ENCODE data around the gene CCDC120. TPM values are rescaled to one million over a fixed set of nuclear protein-coding genes. Genes with fewer than 3 reads are reported as not detected.
A peak's percentile ranks its signal among the peaks of the same experiment; 100 is the strongest.

Gene CCDC120
- total RNA-seq, 1 donor from 2014 or later: 4.4 TPM

DNA sequence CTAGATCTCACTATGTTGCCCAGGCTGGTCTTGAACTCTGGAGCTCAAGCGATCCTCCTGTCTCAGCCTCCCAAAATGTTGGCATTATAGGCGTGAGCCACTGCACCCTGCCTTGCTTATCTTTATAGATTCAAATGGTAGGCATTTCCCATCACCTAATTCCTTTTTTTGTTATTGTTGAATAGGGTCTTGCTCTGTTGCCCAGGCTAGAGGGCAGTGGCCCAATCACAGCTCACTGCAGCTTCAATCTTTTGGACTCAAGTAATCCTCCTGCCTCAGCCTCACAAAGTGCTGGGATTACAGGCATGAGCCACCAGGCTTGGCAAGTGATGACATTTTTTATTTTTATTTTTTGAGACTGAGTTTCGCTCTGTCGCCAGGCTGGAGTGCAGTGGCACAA is 37.6 kb downstream of the CCDC120 start:
- H3K4me1 Mint-ChIP-seq (ENCODE audit: low read depth): no peaks in the 10 kb centered on the region
- DNase-seq (ENCODE audit: low spot score): no peak
- H3K4me3 Mint-ChIP-seq: no peak overlapping the region
- no peaks in the 10 kb centered on the region for H3K27me3 Mint-ChIP-seq (ENCODE audit: insufficient read depth)
- no peaks in the 10 kb centered on the region for H3K9me3 Mint-ChIP-seq
- H3K27ac Mint-ChIP-seq: no peak overlapping the region
- intact Hi-C loops (cut with micrococcal nuclease): no loop called here
- no peaks in the 10 kb centered on the region for H3K36me3 Mint-ChIP-seq (ENCODE audit: low read depth)

GRCh38 chrX:49100704-49101628 is 42.2 kb downstream of the CCDC120 start:
- intact Hi-C loops (cut with micrococcal nuclease): loop anchor here (1.0 to 5.0 kb wide), 10 partner anchors 21 to 504 kb away; partner anchors contain the start of genes GPKOW, GRIPAP1, KCND1 and PQBP1
- Mint-ChIP-seq H3K27ac (peak overlapping the region; percentile 87), H3K36me3 (ENCODE audit: low read depth) (peaks cover 2% of the 10 kb centered on the region), H3K9me3 (no peaks in the 10 kb centered on the region), H3K4me3 (peak overlapping the region; percentile 90), H3K27me3 (ENCODE audit: insufficient read depth) (no peaks in the 10 kb centered on the region), H3K4me1 (ENCODE audit: low read depth) (no peaks in the 10 kb centered on the region)
- peak; percentile 86 for DNase-seq (ENCODE audit: low spot score)

DNA sequence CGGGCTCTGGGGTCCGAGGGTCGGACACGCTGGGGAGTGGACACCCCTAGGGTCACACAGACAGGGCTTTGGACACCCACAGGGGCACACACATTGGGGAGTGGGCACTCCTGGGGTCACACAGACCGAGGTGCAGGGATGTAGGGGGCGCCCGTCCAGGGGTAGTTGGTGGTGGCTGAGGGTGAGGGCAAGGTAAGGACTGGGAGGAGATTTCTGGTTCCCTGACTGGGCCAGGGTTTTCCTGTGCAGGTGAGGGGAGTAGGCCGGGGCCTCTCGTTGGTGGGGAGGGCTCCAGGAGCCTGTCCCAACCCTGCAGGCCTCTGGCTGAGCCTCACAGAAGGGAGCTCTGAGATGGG is 42.8 kb downstream of the CCDC120 start:
- Mint-ChIP-seq H3K36me3 (ENCODE audit: low read depth) (peaks cover 4% of the 10 kb centered on the region), H3K4me1 (ENCODE audit: low read depth) (no peaks in the 10 kb centered on the region), H3K27ac (peak overlapping the region; percentile 87), H3K4me3 (peak overlapping the region; percentile 90), H3K9me3 (no peaks in the 10 kb centered on the region), H3K27me3 (ENCODE audit: insufficient read depth) (no peaks in the 10 kb centered on the region)
- intact Hi-C loops (cut with micrococcal nuclease): loop anchor here (1.0 to 5.0 kb wide), 10 partner anchors 21 to 504 kb away; partner anchors contain the start of genes GPKOW, GRIPAP1, KCND1 and PQBP1
- DNase-seq (ENCODE audit: low spot score): peak; percentile 2

GRCh38 chrX:49102190-49102589 is 43.4 kb downstream of the CCDC120 start:
- DNase-seq (ENCODE audit: low spot score): no peak
- H3K4me3 Mint-ChIP-seq: peak overlapping the region; percentile 90
- H3K36me3 Mint-ChIP-seq (ENCODE audit: low read depth): peaks cover 4% of the 10 kb centered on the region
- H3K4me1 Mint-ChIP-seq (ENCODE audit: low read depth): no peaks in the 10 kb centered on the region
- H3K9me3 Mint-ChIP-seq: no peaks in the 10 kb centered on the region
- peak overlapping the region; percentile 87 for H3K27ac Mint-ChIP-seq
- no peaks in the 10 kb centered on the region for H3K27me3 Mint-ChIP-seq (ENCODE audit: insufficient read depth)
- intact Hi-C loops (cut with micrococcal nuclease): loop anchor here (5.0 kb wide), 3 partner anchors 130 to 205 kb away; partner anchors contain the start of genes KCND1, PQBP1 and TIMM17B

- Mint-ChIP-seq H3K27me3 (ENCODE audit: insufficient read depth) (no peaks in the 10 kb centered on the region), H3K9me3 (no peaks in the 10 kb centered on the region), H3K4me3 (no peak overlapping the region), H3K27ac (no peak overlapping the region), H3K36me3 (ENCODE audit: low read depth) (peaks cover 6% of the 10 kb centered on the region), H3K4me1 (ENCODE audit: low read depth) (no peaks in the 10 kb centered on the region)
- no peak for DNase-seq (ENCODE audit: low spot score)
- intact Hi-C loops (cut with micrococcal nuclease): loop anchor here (5.0 kb wide), 3 partner anchors 131 to 206 kb away; partner anchors contain the start of genes KCND1, PQBP1 and TIMM17B
Measured at GRCh38 chrX:49103637-49104036, 44.8 kb downstream of the CCDC120 start.

GRCh38 chrX:49106296-49106695 is 47.5 kb downstream of the CCDC120 start:
- no peaks in the 10 kb centered on the region for H3K4me1 Mint-ChIP-seq (ENCODE audit: low read depth)
- no peaks in the 10 kb centered on the region for H3K27me3 Mint-ChIP-seq (ENCODE audit: insufficient read depth)
- DNase-seq (ENCODE audit: low spot score): no peak
- no peaks in the 10 kb centered on the region for H3K9me3 Mint-ChIP-seq
- no peak overlapping the region for H3K4me3 Mint-ChIP-seq
- H3K27ac Mint-ChIP-seq: no peak overlapping the region
- peaks cover 13% of the 10 kb centered on the region for H3K36me3 Mint-ChIP-seq (ENCODE audit: low read depth)
- intact Hi-C loops (cut with micrococcal nuclease): no loop called here

- H3K4me1 Mint-ChIP-seq (ENCODE audit: low read depth): no peaks in the 10 kb centered on the region
- H3K36me3 Mint-ChIP-seq (ENCODE audit: low read depth): peaks cover 14% of the 10 kb centered on the region
- no peak overlapping the region for H3K4me3 Mint-ChIP-seq
- intact Hi-C loops (cut with micrococcal nuclease): no loop called here
- H3K27me3 Mint-ChIP-seq (ENCODE audit: insufficient read depth): no peaks in the 10 kb centered on the region
- no peak for DNase-seq (ENCODE audit: low spot score)
- H3K27ac Mint-ChIP-seq: no peak overlapping the region
- no peaks in the 10 kb centered on the region for H3K9me3 Mint-ChIP-seq
Measured at GRCh38 chrX:49106930-49107329, 48.1 kb downstream of the CCDC120 start.

DNA sequence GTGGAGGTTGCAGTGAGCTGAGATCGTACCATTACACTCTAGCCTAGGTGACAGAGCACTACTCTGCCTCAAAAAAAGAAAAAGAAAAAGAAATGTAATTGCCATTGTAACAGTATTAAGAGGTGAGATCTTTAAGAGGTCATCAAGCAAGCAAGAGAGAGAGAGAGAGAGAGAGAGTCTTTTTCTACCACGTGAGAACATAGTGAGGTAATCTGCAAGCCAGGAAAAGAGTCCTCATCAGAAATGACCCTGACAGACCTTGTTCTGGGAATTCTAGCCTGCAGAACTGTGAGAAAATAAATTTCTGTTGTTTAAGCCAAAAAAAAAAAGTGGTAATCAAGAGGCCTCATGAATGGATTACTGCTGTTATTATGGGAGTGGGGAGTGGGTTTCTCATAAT is 49.8 kb downstream of the CCDC120 start:
- Mint-ChIP-seq H3K4me1 (ENCODE audit: low read depth) (no peaks in the 10 kb centered on the region), H3K9me3 (no peaks in the 10 kb centered on the region), H3K27me3 (ENCODE audit: insufficient read depth) (no peaks in the 10 kb centered on the region), H3K27ac (no peak overlapping the region), H3K36me3 (ENCODE audit: low read depth) (peaks cover 20% of the 10 kb centered on the region), H3K4me3 (no peak overlapping the region)
- no peak for DNase-seq (ENCODE audit: low spot score)
- intact Hi-C loops (cut with micrococcal nuclease): no loop called here

GRCh38 chrX:49110417-49110816 is 51.6 kb downstream of the CCDC120 start:
- no peaks in the 10 kb centered on the region for H3K27me3 Mint-ChIP-seq (ENCODE audit: insufficient read depth)
- H3K4me1 Mint-ChIP-seq (ENCODE audit: low read depth): no peaks in the 10 kb centered on the region
- H3K9me3 Mint-ChIP-seq: no peaks in the 10 kb centered on the region
- intact Hi-C loops (cut with micrococcal nuclease): no loop called here
- H3K36me3 Mint-ChIP-seq (ENCODE audit: low read depth): peaks cover 19% of the 10 kb centered on the region
- DNase-seq (ENCODE audit: low spot score): no peak
- no peak overlapping the region for H3K4me3 Mint-ChIP-seq
- H3K27ac Mint-ChIP-seq: no peak overlapping the region

DNA sequence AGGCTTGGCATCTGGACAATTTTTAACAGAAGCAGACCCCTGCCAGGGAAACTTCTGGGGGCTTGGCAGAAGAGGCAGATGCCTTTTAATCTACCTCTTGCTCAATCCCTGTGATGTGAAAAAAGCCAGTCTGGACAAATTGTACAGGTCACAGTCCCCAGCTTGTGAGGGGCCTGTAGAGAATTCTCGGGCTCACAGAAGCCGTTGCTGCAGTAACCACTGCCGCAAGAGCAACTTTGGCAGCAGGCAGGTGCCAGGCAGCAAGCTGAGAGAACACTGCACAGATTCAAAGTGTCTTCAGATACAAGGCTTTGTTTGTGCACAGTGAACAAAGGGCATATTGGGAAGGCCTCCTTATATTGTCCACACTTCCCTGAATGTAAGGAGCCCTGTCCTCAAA is 53.0 kb downstream of the CCDC120 start:
- peaks cover 28% of the 10 kb centered on the region for H3K36me3 Mint-ChIP-seq (ENCODE audit: low read depth)
- no peak for DNase-seq (ENCODE audit: low spot score)
- peaks cover 6% of the 10 kb centered on the region for H3K4me1 Mint-ChIP-seq (ENCODE audit: low read depth)
- H3K27ac Mint-ChIP-seq: no peak overlapping the region
- no peaks in the 10 kb centered on the region for H3K9me3 Mint-ChIP-seq
- H3K4me3 Mint-ChIP-seq: no peak overlapping the region
- H3K27me3 Mint-ChIP-seq (ENCODE audit: insufficient read depth): no peaks in the 10 kb centered on the region
- intact Hi-C loops (cut with micrococcal nuclease): no loop called here

DNA sequence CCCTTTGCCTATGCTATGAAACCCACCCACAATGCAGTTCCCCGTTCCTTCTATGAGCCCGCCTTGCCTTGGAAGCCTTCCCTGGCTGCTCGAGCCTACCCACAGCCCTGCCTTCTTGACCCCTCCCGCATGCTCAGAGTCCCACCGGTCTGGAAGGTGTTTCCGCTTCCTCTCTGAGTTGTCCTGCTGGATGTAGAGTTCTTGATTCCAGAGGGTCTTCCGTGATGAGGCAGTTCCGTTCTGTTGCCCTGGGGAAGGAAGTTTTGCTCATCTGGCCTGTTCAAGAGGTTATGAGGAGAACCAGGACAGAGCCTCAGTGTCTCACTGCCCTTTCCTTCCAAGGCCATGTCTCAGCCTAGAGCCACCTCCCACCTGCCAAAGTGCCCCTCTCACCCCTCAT is 57.3 kb downstream of the CCDC120 start:
- Mint-ChIP-seq H3K27me3 (ENCODE audit: insufficient read depth) (no peaks in the 10 kb centered on the region), H3K36me3 (ENCODE audit: low read depth) (peaks cover 33% of the 10 kb centered on the region), H3K4me1 (ENCODE audit: low read depth) (peaks cover 25% of the 10 kb centered on the region), H3K27ac (no peak overlapping the region), H3K9me3 (no peaks in the 10 kb centered on the region), H3K4me3 (no peak overlapping the region)
- DNase-seq (ENCODE audit: low spot score): no peak
- intact Hi-C loops (cut with micrococcal nuclease): no loop called here

GRCh38 chrX:49116716-49117115 is 57.9 kb downstream of the CCDC120 start:
- no peaks in the 10 kb centered on the region for H3K9me3 Mint-ChIP-seq
- peaks cover 37% of the 10 kb centered on the region for H3K36me3 Mint-ChIP-seq (ENCODE audit: low read depth)
- peak overlapping the region; percentile 76 for H3K27ac Mint-ChIP-seq
- peak overlapping the region; percentile 42 for H3K4me3 Mint-ChIP-seq
- no peaks in the 10 kb centered on the region for H3K27me3 Mint-ChIP-seq (ENCODE audit: insufficient read depth)
- peaks cover 29% of the 10 kb centered on the region for H3K4me1 Mint-ChIP-seq (ENCODE audit: low read depth)
- intact Hi-C loops (cut with micrococcal nuclease): no loop called here
- no peak for DNase-seq (ENCODE audit: low spot score)

- intact Hi-C loops (cut with micrococcal nuclease): no loop called here
- DNase-seq (ENCODE audit: low spot score): no peak
- Mint-ChIP-seq H3K27me3 (ENCODE audit: insufficient read depth) (no peaks in the 10 kb centered on the region), H3K27ac (peak overlapping the region; percentile 94), H3K36me3 (ENCODE audit: low read depth) (peaks cover 34% of the 10 kb centered on the region), H3K4me3 (peak overlapping the region; percentile 88), H3K4me1 (ENCODE audit: low read depth) (peaks cover 31% of the 10 kb centered on the region), H3K9me3 (no peaks in the 10 kb centered on the region)
Measured at GRCh38 chrX:49117581-49117980, 58.8 kb downstream of the CCDC120 start.
